HG02852 (cell line): ENCODE data around the gene CHST5.

ENCODE experiments used
- ATAC-seq: cut with Tn5 transposase; IDR thresholded peaks from one replicate; pipeline ENCODE4 v1.9.1; 2021; ENCODE audit warnings: mild to moderate bottlenecking, moderate library complexity; ENCODE audit not compliant: unreplicated experiment

The CHST5 gene

GRCh38 chr16:75535901-75536300 is at the start of gene CHST5:
CHST5 (minus strand) TSS chr16:75536108; CDS start chr16:75530384, 5,724 bp downstream.
- ATAC-seq = no peak

DNA sequence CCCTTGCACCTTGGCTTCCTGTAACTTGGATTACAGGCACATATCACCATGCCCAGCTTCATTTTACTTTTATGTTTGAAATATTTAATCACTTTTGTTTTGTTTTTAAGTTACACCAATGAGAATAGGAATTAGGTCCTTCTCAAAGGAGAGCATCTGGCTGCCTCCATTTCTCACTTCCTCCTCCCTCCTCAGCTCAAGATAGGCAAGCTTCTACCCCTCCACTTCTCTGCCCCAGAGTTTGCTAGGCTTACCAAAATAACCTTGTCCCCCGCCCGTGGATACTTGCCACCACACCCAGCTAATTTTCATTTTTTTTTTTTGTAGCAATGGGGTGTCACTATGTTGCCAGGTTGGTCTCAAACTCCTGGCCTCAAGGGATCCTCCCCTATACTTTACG is 48.2 kb upstream of the CHST5 start:
- peak; percentile 63 for ATAC-seq

GRCh38 chr16:75579281-75579834 is 43.5 kb upstream of the CHST5 start:
- ATAC-seq = no peak

DNA sequence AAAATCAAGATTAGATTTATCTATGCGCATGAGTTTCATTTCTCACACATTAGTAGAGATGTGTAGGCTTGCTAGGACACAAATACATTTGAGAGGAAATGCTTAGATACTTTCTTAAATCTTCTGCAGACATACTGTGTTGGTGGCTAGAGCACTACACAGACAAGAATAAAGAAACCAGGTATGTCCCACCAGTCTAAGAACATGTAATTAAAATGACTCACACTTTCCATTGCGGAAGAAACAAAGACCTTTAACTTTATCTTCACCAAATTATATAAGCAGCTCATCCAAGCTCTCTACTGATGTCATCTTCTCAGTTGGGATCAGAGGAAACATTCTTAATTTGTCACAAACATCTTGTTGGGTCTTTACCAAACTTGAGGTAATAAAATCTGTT is 42.8 kb upstream of the CHST5 start:
- ATAC-seq = no peak

- no peak for ATAC-seq
Measured at GRCh38 chr16:75578212-75578611, 42.3 kb upstream of the CHST5 start.

DNA sequence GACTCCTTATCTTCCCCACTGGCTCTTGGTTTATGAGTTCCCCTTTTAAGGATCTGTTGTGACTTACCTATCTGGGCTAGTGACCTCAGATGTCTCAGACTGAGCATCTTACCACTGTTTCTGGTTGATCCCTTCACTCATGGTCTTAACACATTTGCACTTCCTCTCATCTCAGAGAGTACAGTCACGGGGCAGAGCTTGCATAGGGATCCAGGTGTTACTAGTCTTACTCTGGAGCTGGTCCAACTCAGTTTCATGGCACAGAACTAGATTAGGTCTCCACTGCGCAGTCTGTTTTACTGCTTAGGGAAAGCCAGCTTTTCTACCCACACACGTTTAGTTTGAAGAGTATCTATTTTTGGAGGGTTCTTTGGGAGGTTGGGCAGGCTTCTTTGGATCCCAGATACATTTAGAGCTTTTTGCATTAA is 40.5 kb upstream of the CHST5 start:
- ATAC-seq = peak; percentile 67

GRCh38 chr16:75575958-75576357 is 40.0 kb upstream of the CHST5 start:
- ATAC-seq = peak; percentile 3

GRCh38 chr16:75573955-75574354 is 38.0 kb upstream of the CHST5 start:
- ATAC-seq = no peak

- no peak for ATAC-seq
Measured at GRCh38 chr16:75572864-75573542, 37.1 kb upstream of the CHST5 start.

- ATAC-seq = no peak
Measured at GRCh38 chr16:75570396-75571065, 34.6 kb upstream of the CHST5 start.

DNA sequence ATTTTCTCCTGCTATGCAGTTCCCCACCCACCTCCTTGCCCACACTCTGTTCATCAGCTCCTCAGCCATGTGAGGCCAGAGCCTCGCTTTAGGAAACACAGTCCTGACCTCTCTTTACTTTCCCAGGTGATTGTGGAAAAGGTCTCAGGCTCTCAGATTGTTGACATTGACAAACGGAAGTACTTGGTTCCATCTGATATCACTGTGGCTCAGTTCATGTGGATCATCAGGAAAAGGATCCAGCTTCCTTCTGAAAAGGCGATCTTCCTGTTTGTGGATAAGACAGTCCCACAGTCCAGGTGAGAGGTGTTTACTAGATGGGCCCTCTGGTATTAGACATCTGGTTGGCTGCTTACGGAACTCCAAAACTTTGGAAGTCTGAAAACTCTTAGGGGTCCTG is 32.0 kb upstream of the CHST5 start:
- ATAC-seq = no peak

DNA sequence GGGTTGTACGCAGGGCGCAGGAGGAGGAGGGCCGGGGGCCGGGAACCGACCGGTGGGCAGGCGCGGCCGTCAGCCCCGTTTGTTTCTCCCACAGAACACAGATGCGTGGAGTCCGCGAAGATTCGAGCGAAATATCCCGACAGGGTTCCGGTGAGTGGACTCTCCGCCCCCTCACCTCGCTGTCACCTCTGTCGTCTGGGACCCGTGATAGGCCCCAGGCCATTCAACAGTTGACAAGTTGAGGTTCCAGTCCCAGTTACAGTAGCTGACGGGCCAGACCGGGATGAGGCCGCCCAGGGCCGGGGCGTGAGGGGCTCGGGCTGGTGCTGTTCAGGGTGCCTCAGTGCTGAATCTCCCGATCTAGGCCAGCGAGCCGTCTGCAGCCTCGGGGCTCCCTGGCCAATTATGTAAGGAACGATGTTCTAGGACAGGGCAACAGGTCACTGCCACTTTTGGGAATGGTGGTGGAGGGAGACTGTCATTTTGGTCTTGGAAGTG is 30.9 kb upstream of the CHST5 start:
- peak; percentile 1 for ATAC-seq

GRCh38 chr16:75566040-75566757 is 30.3 kb upstream of the CHST5 start, which contains the start of gene GABARAPL2:
GABARAPL2 (plus strand) TSS chr16:75566379; CDS start chr16:75566487, 108 bp downstream.
- peak; percentile 70 for ATAC-seq

GRCh38 chr16:75565640-75566039 is 29.7 kb upstream of the CHST5 start:
- peak; percentile 1 for ATAC-seq

- ATAC-seq = no peak
Measured at GRCh38 chr16:75559564-75560372, 23.9 kb upstream of the CHST5 start.

DNA sequence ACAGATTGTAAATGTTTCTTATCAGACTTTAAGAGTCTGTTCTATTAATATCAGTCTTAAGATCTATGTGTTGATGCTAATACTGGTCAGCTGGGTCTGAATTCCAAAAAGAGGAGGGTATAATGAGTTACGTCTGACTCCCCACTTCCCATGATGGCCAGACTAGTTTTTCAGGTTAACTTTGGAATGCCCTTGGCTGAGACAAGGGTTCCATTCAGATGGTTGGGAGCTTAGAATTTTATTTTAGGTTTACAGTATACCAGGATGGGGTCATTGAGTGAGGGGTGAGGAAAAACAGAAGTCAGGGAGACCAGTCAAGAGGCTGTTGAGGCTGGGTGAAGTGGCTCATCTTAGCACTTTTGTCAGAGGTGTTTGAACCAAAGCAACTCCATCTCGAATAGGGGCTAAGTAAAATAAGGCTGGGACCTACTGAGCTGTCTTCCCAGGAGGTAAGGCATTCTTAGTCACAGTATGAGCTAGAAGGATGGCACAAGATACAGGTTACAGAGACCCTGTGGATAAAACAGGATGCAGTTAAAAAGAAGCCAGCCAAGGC is 23.0 kb upstream of the CHST5 start:
- no peak for ATAC-seq

- ATAC-seq = no peak
Measured at GRCh38 chr16:75556431-75556950, 20.6 kb upstream of the CHST5 start.

- ATAC-seq = peak; percentile 95
Measured at GRCh38 chr16:75555707-75556430, 20.0 kb upstream of the CHST5 start, which contains the start of gene TMEM231. TMEM231 (minus strand) TSS chr16:75556252; CDS start chr16:75556209, 43 bp downstream.

DNA sequence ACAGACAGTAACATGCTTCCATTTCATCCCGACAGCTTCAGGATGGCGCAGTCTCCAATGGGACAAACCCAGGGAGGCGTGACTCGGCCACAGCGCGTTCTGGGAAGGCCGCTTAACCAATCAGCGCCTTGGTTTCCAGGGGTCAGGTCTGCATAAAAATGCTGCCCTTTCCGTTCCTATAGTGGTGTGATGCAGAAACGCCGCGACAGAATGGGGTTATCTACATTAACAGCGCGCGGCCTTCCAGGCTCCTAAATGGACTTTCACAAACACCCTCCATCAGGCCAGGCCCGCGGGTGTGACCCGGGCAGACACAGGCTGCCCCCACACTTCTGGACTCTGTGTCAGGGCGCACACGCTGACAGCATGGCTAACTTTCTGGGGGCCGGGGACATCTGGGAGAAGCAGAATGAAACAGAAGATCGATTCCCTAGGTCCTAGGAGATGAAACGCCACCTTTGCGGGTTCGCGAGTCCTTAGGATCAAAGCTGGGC is 19.4 kb upstream of the CHST5 start:
- ATAC-seq = peak; percentile 30
